ENCODE results near the gene MTO1. TPM values are rescaled to one million over a fixed set of nuclear protein-coding genes. Genes with fewer than 3 reads are reported as not detected.
"Not testable (repeated sequence)": the region's sequence is repeated elsewhere in the genome, so short reads cannot be mapped to it uniquely, and the experiment has no call there.

Gene MTO1
- total RNA-seq, 1 donor from 2014 or later, result 22.6 TPM

GRCh38 chr6:73528897-73529296 is 67.4 kb downstream of the MTO1 start:
- no peak for DNase-seq (ENCODE audit: low read depth in 2 of 2)

GRCh38 chr6:73532293-73532692 is 70.8 kb downstream of the MTO1 start:
- no peak for DNase-seq (ENCODE audit: low read depth in 2 of 2)

DNA sequence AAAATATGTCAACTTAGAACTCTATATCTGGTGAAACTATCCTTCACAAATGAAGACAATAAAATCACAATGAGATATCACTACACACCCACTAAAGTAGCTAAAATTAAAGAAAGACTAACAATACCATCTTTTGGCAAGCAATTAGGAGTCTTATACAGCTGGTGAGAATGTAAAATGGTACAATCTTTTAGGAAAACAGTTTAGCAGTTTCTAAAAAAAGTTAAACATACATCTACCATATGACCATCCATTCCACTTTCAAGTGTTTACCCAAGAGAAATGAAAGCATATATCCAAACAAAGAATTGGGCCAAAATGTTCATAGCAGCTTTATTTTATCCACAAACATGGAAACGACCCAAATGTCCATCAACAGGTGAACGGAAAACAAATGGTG is 73.1 kb downstream of the MTO1 start:
- DNase-seq (ENCODE audit: low read depth in 2 of 2), result no peak

- DNase-seq (ENCODE audit: low read depth in 2 of 2), result no peak
These were observed 76.1 kb downstream of the MTO1 start for GRCh38 chr6:73537677-73538076.

DNA sequence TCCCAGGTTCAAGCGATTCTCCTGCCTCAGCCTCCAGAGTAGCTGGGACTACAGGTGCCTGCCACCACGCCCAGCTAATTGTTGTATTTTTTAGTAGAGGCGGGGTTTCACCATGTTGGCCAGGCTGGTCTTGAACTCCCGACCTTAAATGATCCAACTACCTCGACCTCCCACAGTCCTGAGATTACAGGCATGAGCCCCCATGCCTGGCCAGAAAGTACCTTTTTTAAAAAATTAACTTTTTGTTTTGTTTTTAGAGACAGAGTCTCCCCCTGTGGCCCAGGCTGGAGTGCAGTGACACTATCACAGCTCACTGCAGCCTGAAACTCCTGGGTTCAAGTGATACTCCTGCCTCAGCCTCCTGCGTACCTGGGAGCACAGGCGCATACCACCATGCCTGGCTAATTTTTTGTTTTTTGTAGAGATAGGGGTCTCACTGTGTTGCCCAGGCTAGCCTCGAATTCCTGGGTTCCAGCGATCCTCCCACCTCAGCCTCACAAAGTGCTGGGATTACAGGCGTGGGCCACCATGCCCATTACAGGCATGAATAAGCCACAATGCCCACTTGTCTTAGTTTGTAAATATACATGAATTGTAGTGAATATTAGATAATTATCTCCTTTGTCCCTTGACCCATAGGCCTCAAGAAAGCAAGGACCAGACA is 76.7 kb downstream of the MTO1 start:
- DNase-seq (ENCODE audit: low read depth in 2 of 2), result no peak

- not testable (repeated sequence) for DNase-seq (ENCODE audit: low read depth in 2 of 2)
These were observed 80.9 kb downstream of the MTO1 start for GRCh38 chr6:73542481-73542880.

GRCh38 chr6:73542891-73543290 is 81.4 kb downstream of the MTO1 start:
- DNase-seq (ENCODE audit: low read depth in 2 of 2), result no peak

GRCh38 chr6:73547036-73547435 is 85.5 kb downstream of the MTO1 start:
- no peak for DNase-seq (ENCODE audit: low read depth in 2 of 2)

GRCh38 chr6:73548458-73549446 is 87.2 kb downstream of the MTO1 start:
- DNase-seq (ENCODE audit: low read depth in 2 of 2), result no peak

GRCh38 chr6:73551115-73551514 is 89.6 kb downstream of the MTO1 start:
- DNase-seq (ENCODE audit: low read depth in 2 of 2), result not testable (repeated sequence)

DNA sequence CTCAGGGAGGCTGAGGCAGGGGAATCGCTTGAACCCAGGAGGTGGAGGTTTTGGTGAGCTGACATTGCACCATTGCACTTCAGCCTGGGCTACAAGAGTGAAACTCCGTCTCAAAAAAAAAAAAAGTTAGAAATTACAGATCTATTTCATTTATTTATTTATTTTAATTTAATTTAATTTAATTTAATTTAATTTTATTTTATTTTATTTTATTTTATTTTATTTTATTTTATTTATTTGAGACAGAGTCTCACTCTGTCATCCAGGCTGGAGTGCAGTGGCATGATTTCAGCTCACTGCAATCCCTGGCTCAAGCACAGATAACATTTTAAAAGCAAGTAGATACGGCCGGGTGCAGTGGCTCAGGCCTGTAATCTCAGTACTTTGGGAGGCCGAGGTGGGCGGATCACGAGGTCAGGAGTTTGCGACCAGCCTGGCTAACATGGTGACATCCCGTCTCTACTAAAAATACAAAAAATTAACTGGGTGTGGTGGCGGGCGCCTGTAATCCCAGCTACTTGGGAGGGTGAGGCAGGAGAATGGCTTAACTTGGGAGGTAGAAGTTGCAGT is 93.9 kb downstream of the MTO1 start:
- DNase-seq (ENCODE audit: low read depth in 2 of 2), result not testable (repeated sequence)

GRCh38 chr6:73556836-73557235 is 95.3 kb downstream of the MTO1 start:
- DNase-seq (ENCODE audit: low read depth in 2 of 2), result no peak

Other genes starting within 250 kb of the MTO1 start
- gene KHDC1L, start 236.2 kb upstream of the MTO1 start, total RNA-seq, result not detected in 2 replicates
- under 0.01 TPM in 2 replicates for gene KHDC1, start 198.5 kb upstream of the MTO1 start, total RNA-seq
- not detected in 2 replicates for gene DPPA5, start 107.5 kb upstream of the MTO1 start, total RNA-seq
- not detected in 2 replicates for gene KHDC3L, start 99.1 kb upstream of the MTO1 start, total RNA-seq
- 0.13 TPM in 1 of 2 replicates, not detected in the other for gene OOEP, start 91.8 kb upstream of the MTO1 start, total RNA-seq
- 0.38 and 1.3 TPM in 2 replicates for gene DDX43, start 66.9 kb upstream of the MTO1 start, total RNA-seq
- gene CGAS, start 9.4 kb upstream of the MTO1 start, total RNA-seq, result 1.0 TPM in 2 replicates
- 19,247 and 25,959 TPM in 2 replicates for gene EEF1A1, start 59.3 kb downstream of the MTO1 start, total RNA-seq
- gene SLC17A5, start 192.3 kb downstream of the MTO1 start, total RNA-seq, result 22.6 and 31.0 TPM in 2 replicates
- gene CD109, start 234.5 kb downstream of the MTO1 start, total RNA-seq, result 4.4 and 9.2 TPM in 2 replicates